Measurements from ENCODE around the gene MRPL38. TPM values are rescaled to one million over a fixed set of nuclear protein-coding genes. Genes with fewer than 3 reads are reported as not detected.
A peak's percentile ranks its signal among the peaks of the same experiment; 100 is the strongest.

MRPL38 gene
- total and polyA plus RNA-seq, 4 donors, result 47.8 to 105 (median 66.1) TPM

DNA sequence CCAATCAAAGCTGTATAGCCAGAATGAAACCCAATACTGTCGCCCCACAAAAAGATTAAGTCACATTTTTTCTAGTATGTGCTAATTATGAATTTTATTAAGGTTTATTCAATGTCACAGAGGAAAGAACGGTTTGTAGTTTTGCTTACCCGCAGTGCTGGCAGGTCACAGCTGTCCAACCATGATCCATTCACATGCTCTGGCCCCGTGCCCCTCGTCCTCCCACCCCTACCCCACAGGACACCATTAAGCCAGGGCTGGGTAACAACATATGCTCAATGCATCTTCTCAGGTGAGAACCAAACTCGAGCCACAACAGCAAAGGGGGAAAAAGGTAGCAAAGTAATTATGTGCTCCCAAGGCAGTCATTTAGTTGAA lies 36.7 kb upstream of the MRPL38 start:
- Histone ChIP-seq H3K4me1 (ENCODE audit: control insufficient read depth in 5 of 5, insufficient read depth in 5 of 5, low read length in 5 of 5) (peaks cover 0 to 10% (median 3%) of the 10 kb centered on the region in 5 donors), H3K27me3 (ENCODE audit: control insufficient read depth in 3 of 3, insufficient read depth in 3 of 3, low read length in 2 of 3) (no peaks in the 10 kb centered on the region), H3K4me3 (no peak overlapping the region), H3K9me3 (ENCODE audit: control insufficient read depth in 4 of 4, insufficient read depth in 3 of 4, low read length in 3 of 4) (no peaks in the 10 kb centered on the region), H3K9ac (ENCODE audit: insufficient read depth in 1 of 2, low read length in 2 of 2) (peak overlapping the region in 1 of 2 donors; percentile 28), H3K36me3 (ENCODE audit: control insufficient read depth in 4 of 4, insufficient read depth in 4 of 4, low read length in 4 of 4) (peaks cover 0 to 12% (median 7%) of the 10 kb centered on the region in 4 donors), H3K27ac (ENCODE audit: low read depth in 1 of 2, low read length in 1 of 2) (no peak overlapping the region)
- 49 to 61% methylated on average over 6 of the region's 6 CpGs for WGBS, 2 donors
- TF ChIP-seq, protein P1, sequence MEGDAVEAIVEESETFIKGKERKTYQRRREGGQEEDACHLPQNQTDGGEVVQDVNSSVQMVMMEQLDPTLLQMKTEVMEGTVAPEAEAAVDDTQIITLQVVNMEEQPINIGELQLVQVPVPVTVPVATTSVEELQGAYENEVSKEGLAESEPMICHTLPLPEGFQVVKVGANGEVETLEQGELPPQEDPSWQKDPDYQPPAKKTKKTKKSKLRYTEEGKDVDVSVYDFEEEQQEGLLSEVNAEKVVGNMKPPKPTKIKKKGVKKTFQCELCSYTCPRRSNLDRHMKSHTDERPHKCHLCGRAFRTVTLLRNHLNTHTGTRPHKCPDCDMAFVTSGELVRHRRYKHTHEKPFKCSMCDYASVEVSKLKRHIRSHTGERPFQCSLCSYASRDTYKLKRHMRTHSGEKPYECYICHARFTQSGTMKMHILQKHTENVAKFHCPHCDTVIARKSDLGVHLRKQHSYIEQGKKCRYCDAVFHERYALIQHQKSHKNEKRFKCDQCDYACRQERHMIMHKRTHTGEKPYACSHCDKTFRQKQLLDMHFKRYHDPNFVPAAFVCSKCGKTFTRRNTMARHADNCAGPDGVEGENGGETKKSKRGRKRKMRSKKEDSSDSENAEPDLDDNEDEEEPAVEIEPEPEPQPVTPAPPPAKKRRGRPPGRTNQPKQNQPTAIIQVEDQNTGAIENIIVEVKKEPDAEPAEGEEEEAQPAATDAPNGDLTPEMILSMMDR (IDR thresholded peaks at IDR 0.05; ENCODE audit: control extremely low read depth, extremely low read depth), result no peak
- DNase-seq (no peak), ATAC-seq (ENCODE audit: insufficient read depth, low FRiP score) (no peak)

DNA sequence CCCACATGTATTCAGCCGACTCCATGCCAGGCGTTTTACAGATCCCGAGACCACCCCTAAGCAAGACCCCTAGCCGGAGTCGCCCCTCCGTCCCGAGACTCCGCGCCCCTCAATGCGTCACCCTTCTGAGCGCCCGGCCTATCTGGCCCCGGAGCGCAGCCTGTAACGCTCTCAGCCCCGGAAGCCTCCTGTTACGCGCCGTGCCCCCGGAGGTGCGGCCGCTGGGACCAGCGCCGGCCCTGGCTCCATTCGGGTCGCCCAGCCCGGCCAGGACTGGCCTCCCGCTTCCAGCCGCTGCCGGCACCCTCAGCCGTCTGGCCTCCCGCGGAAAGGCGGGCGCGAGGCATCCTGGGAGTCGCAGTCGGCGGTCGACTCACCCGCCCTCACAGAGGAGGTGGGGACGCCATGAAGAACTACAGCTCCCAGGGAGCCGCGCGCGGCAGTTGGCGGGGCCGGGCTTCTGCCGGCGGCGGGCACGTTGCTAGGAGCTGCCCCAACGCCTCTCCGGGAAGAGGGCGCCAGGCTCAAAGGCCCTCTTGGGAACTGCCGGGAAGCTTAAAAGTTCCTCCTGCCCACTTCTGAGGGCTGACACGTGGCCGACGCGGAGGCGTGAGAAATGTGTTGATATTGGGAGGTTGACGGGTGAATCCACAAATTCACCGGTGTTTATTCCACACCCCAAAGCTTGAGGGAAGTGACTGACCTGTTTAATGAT lies 36.2 kb upstream of the MRPL38 start, which contains the start of gene FBF1:
Gene FBF1 (minus strand): TSS at position 316 of the 715 bp plus-strand sequence. CDS start 2,893 bp downstream, outside the sequence.
- TF ChIP-seq, protein P1 (IDR thresholded peaks at IDR 0.05; ENCODE audit: control extremely low read depth, extremely low read depth), result no peak
- Histone ChIP-seq H3K4me3 (peak within 1 kb of the TSS; percentile 96), H3K36me3 (ENCODE audit: control insufficient read depth in 4 of 4, insufficient read depth in 4 of 4, low read length in 4 of 4) (peaks cover 0 to 9% (median 4%) of the 10 kb centered on the region in 4 donors), H3K27me3 (ENCODE audit: control insufficient read depth in 3 of 3, insufficient read depth in 3 of 3, low read length in 2 of 3) (no peaks in the 10 kb centered on the region), H3K27ac (ENCODE audit: low read depth in 1 of 2, low read length in 1 of 2) (peak within 1 kb of the TSS; percentile 87 to 93), H3K4me1 (ENCODE audit: control insufficient read depth in 5 of 5, insufficient read depth in 5 of 5, low read length in 5 of 5) (peaks cover 0 to 7% (median 3%) of the 10 kb centered on the region in 5 donors), H3K9me3 (ENCODE audit: control insufficient read depth in 4 of 4, insufficient read depth in 3 of 4, low read length in 3 of 4) (no peaks in the 10 kb centered on the region), H3K9ac (ENCODE audit: insufficient read depth in 1 of 2, low read length in 2 of 2) (peak within 1 kb of the TSS; percentile 66 to 81)
- DNase-seq (peak; percentile 94 to 97 (median 95)), ATAC-seq (ENCODE audit: insufficient read depth, low FRiP score) (peak; percentile 100)
- 0% methylated on average over 60 to 63 of the region's 63 CpGs for WGBS, 2 donors

DNA sequence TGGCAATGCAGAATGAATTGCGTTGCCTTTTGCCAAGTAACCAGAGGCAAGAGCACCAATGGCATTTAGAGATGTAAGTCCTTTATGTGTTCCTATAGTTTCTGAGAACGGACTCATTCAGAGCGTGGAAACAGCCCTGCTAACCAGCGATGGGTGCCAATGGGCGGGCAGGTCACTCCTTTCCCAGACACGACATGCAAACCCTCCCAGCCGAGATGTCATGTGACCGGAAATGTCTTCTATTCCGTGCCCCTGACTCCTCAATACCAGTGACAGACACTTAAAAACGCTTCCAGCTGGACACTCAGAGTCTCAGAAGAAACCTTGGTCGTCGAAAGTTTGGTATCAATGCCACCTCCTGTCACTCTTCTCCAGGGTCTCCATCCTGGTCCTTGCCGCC lies 33.0 kb upstream of the MRPL38 start:
- H3K27me3 ChIP-seq (ENCODE audit: control insufficient read depth in 3 of 3, insufficient read depth in 3 of 3, low read length in 2 of 3), result no peaks in the 10 kb centered on the region
- H3K4me1 ChIP-seq (ENCODE audit: control insufficient read depth in 5 of 5, insufficient read depth in 5 of 5, low read length in 5 of 5), result peaks cover 0 to 10% (median 3%) of the 10 kb centered on the region in 5 donors
- TF ChIP-seq, protein P1 (IDR thresholded peaks at IDR 0.05; ENCODE audit: control extremely low read depth, extremely low read depth), result no peak
- DNase-seq, result no peak
- WGBS, 2 donors, result 82 to 84% methylated on average over 13 of the region's 13 CpGs
- no peaks in the 10 kb centered on the region for H3K9me3 ChIP-seq (ENCODE audit: control insufficient read depth in 4 of 4, insufficient read depth in 3 of 4, low read length in 3 of 4)
- no peak for ATAC-seq (ENCODE audit: insufficient read depth, low FRiP score)
- H3K9ac ChIP-seq (ENCODE audit: insufficient read depth in 1 of 2, low read length in 2 of 2), result no peak overlapping the region
- no peak overlapping the region for H3K27ac ChIP-seq (ENCODE audit: low read depth in 1 of 2, low read length in 1 of 2)
- H3K4me3 ChIP-seq, result no peak overlapping the region
- H3K36me3 ChIP-seq (ENCODE audit: control insufficient read depth in 4 of 4, insufficient read depth in 4 of 4, low read length in 4 of 4), result peaks cover 0 to 3% (median 0%) of the 10 kb centered on the region in 4 donors
